ENCODE data around the gene TIGD2. TPM values are rescaled to one million over a fixed set of nuclear protein-coding genes. Genes with fewer than 3 reads are reported as not detected.

TIGD2 gene
- total RNA-seq (2022; extraction: Qiagen RNA extraction) = 5.9 to 6.9 TPM (median 6.6 TPM) in 5 replicates

GRCh38 chr4:89110986-89111832 lies at the start of gene TIGD2:
TSS of gene TIGD2 (plus strand) at chr4:89111533. CDS start at chr4:89112975, 1,442 bp downstream.

Other genes starting within 250 kb of the TIGD2 start
- gene FAM13A, start 54.3 kb upstream of the TIGD2 start, total RNA-seq (2022; extraction: Qiagen RNA extraction) = 4.8 to 7.5 TPM (median 5.9 TPM) in 5 replicates
- 1.2 to 2.7 TPM (median 2.2 TPM) in 5 replicates for gene GPRIN3, start 196.3 kb downstream of the TIGD2 start, total RNA-seq (2022; extraction: Qiagen RNA extraction)

All from A549 treated with dexamethasone at 1 μM for 4 hours (cell line).